Activated CD4-positive, alpha-beta T cell treated with anti-CD3 and anti-CD28 coated beads, Interleukin-2, Interleukin-4, amounts not matched to agents 100 ng/mL and 50 ng/mL, durations not matched to agents 16 hours and 8 hours (primary cell): ENCODE data around the gene TRAPPC14.

ENCODE experiments used
- DNase-seq: peaks from one replicate; pipeline ENCODE4 v3.0.0-alpha.2; 2020; ENCODE audit warnings: low spot score

The TRAPPC14 gene

DNA sequence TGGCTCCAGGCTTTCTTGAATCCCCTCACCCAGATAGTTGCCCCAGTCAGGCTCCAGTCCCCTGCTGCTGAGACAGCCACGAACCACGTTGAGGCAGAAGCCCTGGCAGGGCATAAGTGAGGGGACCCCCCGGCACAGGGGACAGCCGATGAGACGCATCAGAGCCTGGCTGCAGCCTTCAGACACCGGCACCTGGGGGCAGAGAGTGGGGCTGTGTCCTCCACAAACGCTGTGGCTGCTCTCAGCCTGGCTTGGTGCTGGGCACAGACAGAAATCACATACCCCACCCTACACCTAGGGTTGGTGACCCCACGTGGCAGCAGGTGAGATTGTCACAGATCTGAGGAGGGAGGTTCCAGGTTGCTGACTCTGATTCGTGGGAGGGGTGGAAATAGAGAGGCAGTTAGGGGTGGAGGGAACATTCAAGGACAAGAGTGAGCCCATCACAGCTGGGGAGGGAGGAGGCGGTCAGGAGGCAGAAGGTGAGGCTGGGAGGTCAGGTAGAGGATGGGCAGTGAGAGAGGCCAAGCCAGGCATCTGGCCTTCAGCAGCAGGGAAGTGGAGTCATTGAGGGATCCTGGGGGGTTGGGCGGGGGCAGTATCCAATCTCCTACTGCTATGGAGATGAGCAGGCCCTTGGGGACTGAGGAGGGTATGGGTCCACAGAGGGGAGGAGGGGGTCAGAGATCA, 15.4 kb upstream of the TRAPPC14 start:
- no peak for DNase-seq

DNA sequence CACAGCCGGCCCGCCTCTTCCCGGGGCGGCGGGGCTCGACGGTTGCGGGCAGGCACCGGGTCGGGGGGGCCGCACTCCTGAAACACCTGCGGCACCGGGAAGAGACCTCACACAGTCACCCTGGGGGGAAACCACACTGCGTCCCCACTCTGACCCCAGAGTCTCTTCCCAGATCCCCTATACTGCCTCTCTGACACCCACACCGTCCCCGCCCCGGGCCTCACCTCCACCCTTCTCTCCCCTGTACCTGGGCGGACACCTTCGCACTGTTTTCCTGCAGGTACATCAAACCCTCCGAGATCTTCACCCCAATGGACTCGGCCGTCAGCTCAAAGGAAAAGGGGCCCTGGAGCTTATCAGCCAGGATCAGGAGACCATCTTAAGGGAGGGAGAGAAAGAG, 13.3 kb upstream of the TRAPPC14 start:
- no peak for DNase-seq

DNA sequence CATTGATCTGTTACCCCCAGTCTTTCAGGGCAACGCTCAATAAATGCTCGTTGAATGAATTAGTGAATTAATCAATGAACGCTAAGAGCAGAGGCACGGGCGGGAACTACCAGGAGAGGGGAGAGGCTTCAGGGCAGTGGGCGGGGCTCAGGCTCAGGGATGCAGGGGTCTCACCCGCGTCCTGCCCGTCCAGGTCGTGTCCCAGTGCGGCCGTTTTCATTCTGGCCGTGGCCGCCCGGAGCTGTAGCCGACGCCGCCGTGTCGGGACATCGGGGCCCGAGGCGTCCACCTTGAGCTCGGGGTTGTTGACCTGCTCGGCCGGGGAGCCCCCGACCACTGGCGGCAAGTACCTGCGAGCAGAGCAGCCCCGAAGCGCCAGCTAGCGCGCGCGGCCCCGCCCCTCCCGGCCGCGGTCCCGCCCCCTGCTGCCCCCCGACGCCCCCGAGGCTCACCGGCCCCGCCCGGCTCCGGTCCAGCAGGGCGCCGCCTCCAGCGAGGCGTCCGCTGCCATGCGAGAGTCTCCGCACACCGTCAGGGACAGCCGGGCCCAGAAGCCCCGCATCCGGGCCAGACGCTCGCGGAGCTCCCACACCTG, 12.7 kb upstream of the TRAPPC14 start:
- DNase-seq: no peak

DNA sequence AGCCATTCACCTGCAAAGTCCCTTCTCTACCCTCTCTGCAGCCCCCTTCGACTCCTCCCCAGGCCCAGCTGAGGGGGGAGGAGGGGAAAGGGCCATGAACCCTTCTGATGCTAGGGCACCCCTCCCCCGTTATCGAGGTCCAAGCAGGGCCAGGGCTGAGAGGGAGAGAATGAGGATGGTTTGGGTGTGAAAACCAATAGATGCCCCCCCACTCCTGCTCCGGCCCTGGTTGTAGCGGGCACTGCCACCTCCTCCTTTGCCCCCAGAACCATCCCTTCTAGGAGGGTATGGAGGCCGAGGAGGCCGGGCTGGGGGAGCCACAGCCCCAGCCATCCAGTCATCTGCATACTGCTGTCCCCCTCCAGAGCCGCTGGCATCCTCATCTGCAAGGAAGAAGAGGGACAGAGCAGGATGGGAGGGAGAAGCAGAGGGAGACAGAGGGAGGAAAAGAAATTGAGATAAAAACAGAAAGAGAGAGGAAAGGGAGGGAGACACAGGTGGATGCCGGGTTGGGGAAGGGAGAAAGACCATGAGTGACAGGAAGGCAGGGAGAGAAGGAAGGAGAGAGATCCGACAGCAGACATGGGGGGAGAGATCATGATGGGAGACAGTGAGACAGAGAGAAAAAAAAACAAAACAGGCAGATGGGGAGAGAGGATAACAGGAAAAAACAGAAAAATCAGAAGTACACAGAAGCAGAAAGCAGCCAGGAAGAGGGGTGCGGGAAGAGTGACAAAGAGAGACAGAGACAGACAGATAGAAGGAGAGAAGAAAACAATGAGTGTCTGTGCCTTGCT, 11.8 kb upstream of the TRAPPC14 start:
- DNase-seq: no peak

DNA sequence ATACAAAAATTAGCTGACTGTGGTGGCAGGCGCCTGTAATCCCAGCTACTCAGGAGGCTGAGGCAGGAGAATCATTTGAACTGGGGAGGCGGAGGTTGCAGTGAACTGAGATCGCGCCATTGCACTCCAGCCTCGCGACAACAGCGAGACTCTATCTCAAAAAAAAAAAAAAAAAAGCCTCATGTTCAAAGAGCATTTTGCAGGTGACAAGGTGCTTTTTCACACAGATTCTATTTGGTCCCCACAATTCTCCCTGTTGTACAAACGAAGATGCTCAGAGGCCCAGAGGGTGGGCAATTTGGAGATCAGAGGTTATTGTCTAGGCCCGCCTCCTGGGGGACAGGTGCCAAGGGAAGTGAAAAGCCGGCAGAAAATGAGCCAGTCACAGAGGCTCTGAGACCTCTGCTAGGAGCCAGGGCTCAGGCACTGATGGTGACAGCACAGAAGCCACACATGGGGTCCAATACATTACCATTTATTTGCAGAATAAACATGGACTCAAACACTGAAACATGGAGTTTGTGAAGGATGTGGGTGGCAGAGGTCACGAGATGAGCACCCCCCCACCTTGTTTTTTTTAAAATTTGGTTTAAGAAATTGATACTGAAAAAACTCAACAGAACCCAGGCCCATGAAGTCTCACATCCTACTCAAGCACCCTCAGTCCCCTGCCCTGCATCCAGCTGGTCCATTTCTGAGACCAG, 10.8 kb upstream of the TRAPPC14 start:
- no peak for DNase-seq

DNA sequence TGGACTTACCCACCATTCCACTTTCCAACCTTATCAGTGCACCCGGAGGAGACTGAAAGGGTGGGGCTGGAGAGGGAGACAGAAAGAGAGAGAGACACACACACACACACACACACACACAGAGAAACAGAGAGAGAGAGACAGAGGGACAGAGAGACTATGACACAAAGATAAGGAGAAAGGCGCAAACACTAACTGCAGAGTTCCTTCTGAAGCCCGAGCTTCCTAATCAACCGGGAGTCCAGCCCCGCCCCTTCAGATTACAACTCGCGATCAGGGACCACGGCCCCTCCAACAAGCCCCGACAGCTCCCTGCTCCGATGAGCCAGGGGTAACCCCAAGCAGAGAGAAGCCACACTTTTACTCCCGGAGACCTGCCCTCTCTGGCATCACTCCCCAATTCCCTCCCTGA, 9.4 kb upstream of the TRAPPC14 start:
- DNase-seq: no peak

DNA sequence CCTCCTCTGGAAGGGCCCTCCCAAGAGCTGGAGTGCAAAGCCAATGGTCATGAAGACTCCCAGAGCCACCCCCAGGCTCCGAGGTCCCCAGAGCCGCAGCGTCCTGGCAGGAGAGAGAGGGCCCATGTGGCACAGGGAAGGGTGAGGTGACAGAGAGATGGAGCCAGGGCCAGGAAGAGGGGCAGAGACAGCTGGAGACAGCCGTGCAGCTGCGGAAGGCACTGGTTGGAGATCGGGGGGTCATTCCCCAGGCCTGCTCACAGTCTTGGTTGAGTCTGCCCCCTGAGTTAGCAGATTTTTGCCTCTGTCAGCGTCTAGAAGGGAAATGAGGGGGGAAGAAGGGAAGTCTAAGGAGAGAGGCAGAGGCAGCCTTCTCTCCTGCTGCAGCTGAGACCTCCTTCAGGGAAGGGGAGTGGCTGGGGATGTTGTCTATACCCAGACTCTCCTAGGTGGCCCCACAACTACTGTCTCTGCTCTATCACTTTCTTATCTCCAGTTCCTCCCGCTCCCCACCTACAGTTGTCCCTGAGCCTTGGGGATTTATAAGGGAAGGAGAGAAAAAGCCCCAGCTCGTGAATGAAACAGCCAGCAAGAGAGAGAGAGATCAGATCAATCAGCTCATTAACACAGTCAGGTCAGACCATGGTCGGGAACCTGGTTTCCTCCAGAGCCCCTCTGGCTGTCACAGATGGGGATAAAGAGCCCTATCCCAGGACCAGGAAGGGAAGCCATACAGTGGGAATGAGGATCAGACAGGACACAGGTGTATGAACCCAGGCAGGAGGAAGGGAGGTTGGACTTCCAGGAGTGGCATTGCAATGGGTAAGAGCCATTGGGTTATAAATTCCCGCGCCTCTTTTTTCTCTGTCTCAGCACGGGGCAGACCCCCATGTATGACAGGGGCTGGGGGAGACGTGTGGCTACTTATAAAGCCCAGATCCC, 8.7 kb upstream of the TRAPPC14 start:
- no peak for DNase-seq

DNA sequence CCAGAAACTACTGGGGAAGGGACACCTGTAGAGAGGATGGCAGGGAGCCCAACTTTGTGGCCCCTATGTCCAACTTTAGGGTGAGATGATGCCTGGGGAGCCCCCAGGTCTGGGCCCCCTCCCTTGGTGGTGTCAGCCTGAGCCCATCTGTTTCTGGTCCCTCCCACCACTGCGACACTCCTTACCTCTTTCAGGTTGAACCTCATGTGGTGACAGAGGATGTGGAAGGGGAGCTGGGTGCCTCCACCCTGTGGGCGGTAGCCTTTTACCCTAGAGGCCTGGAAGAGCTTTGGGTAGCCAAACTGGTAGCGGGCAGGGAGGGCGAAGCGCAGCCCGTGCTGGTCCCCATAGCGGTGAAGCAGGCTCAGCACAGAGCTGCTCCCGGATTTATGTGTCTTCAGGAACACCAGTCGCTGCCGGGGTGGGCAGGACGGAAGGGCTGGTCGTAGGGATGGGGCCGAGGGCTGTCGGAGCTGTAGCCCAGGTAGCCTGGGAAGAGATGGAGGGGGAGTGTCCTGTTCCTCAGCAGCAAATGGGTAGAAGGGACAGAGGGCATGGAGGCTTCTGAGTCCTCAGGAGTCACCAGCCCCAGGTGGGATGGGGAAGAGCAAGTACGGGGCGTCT, 7.9 kb upstream of the TRAPPC14 start:
- DNase-seq: no peak

DNA sequence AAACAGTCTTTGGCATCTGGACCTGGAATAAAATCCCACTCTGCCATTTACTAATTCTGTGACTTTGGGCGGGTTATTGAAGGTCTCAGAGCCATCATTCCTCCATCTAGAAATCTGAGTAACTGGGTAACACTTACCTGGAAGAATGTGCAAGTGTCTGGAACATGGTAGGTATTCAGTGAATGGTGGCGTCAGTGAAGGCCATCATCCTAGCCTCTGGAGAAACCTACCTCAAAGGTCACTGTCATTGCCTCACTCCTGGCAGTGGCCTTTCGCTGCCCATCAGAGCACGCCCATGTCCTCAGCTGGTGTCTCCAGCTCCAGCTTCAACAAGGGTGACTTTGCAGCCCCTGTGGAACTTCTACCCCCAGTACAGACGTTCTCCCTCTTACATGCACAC, 5.3 kb upstream of the TRAPPC14 start:
- no peak for DNase-seq

DNA sequence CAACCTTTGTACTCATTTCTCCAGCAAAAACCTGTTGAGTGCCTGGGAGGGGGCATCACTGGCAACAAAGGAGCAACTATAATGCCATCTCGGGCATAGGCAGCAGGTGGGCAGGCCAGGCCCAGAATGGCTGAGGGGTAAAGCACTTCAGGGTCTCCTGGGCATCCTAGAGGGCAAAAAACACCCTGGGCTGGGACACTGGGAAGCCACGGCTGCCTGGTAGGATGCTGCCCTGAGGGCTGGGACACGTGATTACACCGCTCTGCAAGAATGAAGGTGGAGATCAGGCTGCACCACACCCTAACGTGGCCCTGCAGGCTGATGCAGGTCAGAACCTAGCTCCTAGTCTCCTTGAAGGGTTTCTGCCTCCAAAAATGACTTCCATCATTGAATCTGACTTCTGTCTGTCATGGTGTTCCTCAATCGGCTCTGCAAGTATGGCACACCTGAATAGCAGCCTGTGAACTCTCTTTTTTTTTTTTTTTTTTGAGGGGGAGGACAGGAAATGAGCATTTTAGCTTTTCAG, 4.5 kb upstream of the TRAPPC14 start:
- DNase-seq: no peak

DNA sequence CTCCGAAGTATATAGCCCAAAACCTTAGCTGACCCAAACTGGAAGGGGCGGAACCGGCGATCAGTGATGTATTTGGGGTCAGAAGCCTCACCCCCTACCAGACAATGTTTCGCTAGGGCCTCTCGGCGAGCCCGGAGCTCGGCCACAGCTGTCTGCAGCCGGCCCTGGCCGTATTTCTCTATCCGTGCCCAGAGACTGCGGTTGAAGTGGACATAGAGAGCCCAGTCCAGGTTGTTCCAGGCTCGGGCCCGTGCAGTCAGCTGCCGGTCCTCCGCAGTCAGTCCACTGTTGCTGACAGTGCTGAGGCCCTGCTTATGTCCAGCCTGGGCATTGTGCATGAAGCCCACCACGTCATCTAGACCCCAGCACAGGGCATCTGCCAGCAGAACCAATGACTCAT, 1.5 kb upstream of the TRAPPC14 start:
- DNase-seq: no peak

DNA sequence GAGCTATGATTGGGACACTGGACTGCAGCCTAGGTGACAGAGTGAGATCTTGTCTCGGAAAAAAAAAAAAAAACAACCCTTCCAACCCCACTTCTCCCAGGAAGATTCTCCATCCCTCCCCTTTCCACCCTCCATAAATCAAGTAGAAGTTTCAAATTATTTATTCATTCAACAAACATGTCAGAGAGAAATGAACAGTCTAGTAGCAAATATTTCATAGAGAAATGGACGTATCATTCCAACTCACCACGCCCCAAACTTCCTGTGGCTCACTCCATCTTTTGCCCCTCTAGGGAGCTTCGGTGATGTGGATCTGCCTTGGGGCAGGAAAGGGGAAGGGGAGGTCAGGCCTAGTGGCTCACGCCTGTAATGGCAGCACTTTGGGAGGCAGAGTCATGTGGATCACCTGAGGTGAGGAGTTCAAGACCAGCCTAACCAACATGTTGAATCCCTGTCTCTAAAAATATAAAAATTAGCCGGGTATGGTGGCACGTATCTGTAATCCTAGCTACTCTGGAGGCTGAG, 638 bp upstream of the TRAPPC14 start:
- DNase-seq: no peak

DNA sequence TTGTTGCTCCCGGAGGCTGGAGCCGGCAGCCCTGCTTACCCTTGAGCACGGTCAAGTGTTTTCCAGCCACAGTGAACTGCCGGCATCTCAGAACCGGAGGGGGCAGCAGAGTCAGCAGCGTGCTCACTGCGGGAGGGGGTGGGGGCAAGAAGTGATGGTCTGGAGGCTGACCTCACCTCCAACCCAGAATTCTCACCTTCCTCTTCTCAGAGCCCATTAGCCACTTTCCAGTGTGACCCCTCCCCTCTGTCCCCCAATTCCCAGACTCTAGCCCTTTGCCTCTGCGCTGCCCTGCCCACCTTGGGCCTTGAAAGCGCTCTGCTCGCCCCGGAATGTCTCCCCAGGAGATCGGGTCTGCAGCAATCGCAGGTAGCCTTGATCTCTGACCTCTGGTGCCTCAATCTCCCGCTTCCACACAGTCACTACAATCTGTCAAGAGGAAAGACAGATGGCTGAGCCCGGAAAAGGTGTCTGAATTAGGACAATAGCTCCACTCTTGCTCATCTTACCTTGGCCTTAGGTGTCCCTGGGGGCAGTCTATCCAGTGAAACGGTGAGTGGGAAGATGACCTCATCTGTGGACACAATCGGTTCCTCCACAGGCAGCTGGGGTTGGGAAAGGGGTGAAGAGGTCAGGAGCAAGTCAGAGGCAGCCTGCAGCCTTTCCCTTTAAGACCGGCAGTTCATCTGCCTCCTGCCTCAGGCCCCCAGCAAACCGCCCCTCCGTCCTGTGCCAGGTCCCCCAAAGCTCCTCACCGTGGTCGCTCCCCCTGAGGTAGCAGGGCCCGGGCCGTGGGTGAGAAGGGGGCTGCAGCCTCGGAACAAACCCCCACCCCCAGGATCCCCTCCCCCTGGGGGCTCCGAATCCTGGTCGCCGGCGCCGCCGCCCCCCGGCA, 942 bp downstream of the TRAPPC14 start:
- no peak for DNase-seq

DNA sequence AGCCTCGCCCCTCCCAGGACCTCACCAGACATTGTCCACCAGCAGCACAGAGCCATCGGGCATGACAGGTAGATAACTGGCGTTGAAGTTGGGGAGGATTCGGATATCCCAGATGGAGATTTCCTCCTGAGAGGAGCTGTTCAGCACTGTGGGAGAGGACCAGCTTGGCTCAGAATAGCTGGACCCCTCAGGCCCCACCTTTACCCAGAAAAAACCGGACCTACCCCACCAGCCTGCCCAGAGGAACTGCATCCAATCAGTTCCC, 1.5 kb downstream of the TRAPPC14 start:
- DNase-seq: no peak

DNA sequence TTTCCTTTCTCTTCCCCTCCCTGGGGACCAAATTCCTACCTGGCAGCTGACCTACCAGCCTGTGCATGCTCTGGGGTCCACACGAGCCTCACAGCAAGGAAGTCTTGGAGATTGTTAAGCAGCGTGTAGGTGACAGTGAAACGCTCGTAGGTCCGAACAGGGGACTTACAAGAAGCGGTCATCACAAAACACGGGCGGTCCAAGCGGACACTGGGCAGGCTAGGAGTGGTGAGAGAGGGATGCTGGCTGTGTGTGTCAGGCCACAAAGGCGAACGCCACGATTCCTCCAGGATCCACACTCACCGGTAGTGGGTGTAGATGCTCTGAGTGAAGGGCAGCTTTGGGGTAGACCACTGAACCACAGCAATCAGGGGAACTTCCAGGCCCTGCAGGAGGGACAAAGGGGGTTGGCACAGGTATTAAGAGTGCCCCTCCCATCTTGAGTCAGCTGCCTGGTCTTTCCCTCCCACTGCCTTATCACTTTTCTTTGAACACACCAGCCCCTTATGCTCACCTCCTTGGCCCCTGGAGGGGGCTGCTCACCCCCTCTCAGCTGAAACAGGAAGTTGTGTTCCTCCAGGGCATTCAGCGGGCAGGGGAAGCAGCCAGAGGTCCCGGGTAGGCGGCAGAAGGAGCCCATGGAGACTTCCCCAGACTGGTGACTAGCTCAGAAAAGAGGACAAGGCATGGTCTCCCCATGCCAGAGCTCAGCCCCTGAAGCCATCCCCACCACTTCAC, 2.0 kb downstream of the TRAPPC14 start:
- DNase-seq: no peak

DNA sequence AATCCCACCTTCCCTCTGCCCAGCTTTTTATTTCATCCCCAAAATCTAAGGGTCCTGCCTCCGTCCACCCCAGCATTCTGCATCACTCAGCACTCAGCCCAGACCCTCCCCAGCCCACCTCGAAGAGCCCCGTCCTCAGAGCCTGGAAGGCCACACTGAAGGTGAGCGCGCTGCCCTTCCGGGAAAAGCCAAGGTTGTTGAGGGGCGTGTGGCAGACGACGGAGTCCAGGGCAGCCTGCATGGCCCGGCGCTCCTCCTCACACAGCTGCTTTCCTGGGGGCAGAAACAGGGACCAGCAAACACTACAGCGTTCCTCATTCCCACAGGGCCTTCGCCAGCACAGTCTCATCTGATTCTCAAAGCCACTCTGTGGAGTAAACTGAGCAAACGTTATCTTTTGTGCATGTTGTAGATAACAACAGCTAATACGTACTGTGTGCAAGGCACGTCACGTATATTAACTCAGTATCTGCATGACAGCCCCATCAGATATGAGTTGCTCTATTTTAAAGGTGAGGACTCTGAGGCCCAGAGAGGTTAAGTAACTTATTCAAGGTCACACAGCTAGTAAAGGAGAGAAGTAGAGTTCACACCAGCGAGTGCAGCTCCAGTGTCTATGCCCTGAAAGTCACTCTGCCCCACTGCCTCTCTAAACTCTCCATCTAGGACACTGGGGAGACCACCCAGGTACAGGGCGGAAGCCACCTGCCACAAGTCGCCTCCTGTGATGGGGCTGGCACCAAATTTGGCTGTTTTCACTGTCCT, 2.8 kb downstream of the TRAPPC14 start:
- no peak for DNase-seq

DNA sequence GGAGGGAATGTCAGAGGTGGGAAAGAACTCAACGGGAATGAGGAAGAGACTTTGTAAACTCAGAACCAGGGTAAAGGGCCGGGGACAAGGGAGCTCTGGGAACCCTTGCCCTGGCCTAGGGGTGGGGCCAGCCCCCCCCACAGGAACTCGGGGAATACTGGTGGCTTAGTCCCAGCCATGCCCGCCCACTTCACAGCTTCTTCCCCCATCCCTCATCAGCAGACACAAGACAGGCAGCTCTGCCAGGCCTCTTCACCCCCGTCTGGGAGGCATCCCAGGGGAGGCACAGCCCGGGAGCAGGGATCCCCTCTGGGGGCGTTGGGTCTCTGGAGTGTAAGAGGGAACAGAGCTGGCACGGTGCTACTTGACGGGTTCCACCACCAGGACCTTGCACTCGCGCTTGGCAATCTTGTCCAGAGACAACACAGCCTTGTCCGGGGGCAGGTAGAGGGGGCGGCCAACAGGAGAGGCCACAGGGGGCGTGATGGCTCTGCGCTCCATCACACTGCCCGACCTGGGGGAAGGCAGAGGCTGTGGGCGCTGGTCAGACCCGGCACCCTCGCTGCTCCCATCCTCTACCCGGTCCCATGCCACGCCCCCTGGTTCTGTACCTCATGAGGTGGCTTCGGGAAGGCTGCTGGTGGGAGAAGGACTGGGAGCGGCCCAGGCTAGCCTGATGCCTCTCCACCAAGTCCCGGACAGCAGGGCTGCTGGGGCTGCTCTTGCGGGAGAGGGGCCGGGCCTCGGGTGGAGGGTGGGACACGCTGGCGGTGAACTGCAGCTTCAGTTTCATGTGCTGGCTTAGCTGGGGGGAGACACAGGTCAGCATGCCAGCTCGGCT, 3.7 kb downstream of the TRAPPC14 start:
- DNase-seq: no peak
